ENCODE data around the gene ZNF804B.
A peak's percentile ranks its signal among the peaks of the same experiment; 100 is the strongest.

ZNF804B gene

DNA sequence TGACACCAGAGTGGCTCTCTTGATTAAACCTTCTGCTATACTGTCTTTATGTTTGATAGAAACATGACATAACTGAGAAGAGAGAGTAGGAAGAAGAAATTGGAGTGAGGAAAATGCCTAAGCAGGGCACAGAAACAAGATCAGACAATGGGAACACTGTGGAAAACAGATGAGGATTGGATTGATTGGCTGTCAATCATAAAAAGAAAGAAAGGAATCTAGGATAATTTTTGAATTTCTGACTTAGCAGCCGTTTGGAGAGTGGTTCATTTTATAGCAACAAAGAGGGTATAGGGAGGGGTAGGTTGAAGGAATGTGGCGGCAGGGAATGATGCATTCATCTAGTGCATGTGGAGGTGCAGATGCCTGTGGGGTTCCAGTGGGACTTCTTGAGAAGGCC is 28.3 kb downstream of the ZNF804B start:
- TF ChIP-seq, protein P1, sequence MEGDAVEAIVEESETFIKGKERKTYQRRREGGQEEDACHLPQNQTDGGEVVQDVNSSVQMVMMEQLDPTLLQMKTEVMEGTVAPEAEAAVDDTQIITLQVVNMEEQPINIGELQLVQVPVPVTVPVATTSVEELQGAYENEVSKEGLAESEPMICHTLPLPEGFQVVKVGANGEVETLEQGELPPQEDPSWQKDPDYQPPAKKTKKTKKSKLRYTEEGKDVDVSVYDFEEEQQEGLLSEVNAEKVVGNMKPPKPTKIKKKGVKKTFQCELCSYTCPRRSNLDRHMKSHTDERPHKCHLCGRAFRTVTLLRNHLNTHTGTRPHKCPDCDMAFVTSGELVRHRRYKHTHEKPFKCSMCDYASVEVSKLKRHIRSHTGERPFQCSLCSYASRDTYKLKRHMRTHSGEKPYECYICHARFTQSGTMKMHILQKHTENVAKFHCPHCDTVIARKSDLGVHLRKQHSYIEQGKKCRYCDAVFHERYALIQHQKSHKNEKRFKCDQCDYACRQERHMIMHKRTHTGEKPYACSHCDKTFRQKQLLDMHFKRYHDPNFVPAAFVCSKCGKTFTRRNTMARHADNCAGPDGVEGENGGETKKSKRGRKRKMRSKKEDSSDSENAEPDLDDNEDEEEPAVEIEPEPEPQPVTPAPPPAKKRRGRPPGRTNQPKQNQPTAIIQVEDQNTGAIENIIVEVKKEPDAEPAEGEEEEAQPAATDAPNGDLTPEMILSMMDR (IDR thresholded peaks at IDR 0.05; ENCODE audit: low read depth, low read length, missing control alignments) = no peak
- DNase-seq (ENCODE audit: low read depth) = no peak
- in situ Hi-C loops (cut with HindIII; ENCODE audit: low sequenced_read_pairs) = no loop called here
- no peak overlapping the region for H3K4me3 ChIP-seq (ENCODE audit: low read depth, low read length)

GRCh38 chr7:88789480-88790064 is 30.1 kb downstream of the ZNF804B start:
- no peak overlapping the region for H3K4me3 ChIP-seq (ENCODE audit: low read depth, low read length)
- DNase-seq (ENCODE audit: low read depth) = peak; percentile 13
- TF ChIP-seq, protein P1 (IDR thresholded peaks at IDR 0.05; ENCODE audit: low read depth, low read length, missing control alignments) = peak; percentile 35
- in situ Hi-C loops (cut with HindIII; ENCODE audit: low sequenced_read_pairs) = no loop called here

DNA sequence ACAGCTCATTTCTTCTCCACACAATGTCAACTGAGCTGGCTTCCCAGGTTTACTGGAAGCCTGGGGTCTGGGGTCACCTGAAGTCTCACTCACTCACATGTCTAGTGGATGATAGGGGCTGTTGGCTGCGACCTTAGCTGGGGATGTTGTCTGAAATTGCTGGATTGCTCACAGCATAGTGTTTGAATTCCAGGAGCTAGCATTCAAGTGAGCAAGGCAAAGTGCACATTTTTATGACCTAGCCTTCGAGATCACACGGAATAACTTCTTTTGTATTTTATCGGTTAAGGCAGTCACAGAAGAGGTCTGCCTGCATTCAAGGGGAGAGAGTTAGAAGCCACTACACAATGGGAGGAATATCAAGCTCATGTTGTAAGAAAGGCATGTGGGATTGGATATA is 32.4 kb downstream of the ZNF804B start:
- H3K4me3 ChIP-seq (ENCODE audit: low read depth, low read length) = no peak overlapping the region
- in situ Hi-C loops (cut with HindIII; ENCODE audit: low sequenced_read_pairs) = no loop called here
- TF ChIP-seq, protein P1 (IDR thresholded peaks at IDR 0.05; ENCODE audit: low read depth, low read length, missing control alignments) = no peak
- no peak for DNase-seq (ENCODE audit: low read depth)

DNA sequence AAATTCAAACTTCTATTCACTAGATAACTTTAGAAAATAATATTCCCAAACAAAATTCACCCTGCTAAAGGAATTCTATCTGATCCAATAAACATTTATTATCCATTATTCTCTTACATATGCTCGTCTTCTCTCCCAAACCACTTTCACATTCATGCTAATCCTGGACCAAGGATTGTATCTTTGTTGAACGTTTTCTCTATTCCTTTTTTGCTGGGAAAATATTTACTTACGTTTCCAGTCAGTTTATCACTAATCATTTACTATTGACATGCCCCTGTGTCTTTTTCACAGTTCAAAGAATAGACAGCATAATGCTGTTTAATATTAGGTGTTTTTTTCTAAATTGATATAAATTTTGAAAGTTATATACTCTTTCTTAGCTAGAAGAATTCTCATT is 32.9 kb downstream of the ZNF804B start:
- H3K4me3 ChIP-seq (ENCODE audit: low read depth, low read length) = no peak overlapping the region
- TF ChIP-seq, protein P1 (IDR thresholded peaks at IDR 0.05; ENCODE audit: low read depth, low read length, missing control alignments) = no peak
- in situ Hi-C loops (cut with HindIII; ENCODE audit: low sequenced_read_pairs) = no loop called here
- no peak for DNase-seq (ENCODE audit: low read depth)

DNA sequence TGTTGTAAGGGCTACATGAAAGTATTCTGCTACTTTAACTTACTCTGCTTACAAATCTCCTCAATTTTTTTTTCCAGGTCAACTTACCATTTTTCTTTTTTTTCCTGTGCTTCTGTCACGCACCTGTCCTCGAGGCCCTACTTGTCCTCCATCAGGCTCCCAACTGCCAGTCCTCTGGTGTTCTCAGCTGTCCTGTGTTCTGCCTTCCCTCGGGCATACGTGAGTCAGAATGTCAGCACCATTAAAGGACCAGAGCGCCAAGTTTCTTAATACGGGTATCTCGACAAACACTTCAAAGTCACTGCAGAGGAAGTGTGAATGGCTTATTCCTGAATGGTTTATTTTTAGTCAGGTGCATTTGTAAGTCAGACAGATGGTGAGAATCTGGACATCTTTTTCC is 36.1 kb downstream of the ZNF804B start, which contains the start of gene TEX47:
TSS of gene TEX47 (minus strand) at position 185 of the 400 bp plus-strand sequence. CDS start 795 bp downstream, outside the sequence.
- in situ Hi-C loops (cut with HindIII; ENCODE audit: low sequenced_read_pairs) = no loop called here
- no peak for DNase-seq (ENCODE audit: low read depth)
- TF ChIP-seq, protein P1 (IDR thresholded peaks at IDR 0.05; ENCODE audit: low read depth, low read length, missing control alignments) = no peak
- no peak within 1 kb of the TSS for H3K4me3 ChIP-seq (ENCODE audit: low read depth, low read length)

GRCh38 chr7:88801046-88801445 is 41.5 kb downstream of the ZNF804B start:
- DNase-seq (ENCODE audit: low read depth) = no peak
- H3K4me3 ChIP-seq (ENCODE audit: low read depth, low read length) = no peak overlapping the region
- in situ Hi-C loops (cut with HindIII; ENCODE audit: low sequenced_read_pairs) = no loop called here
- TF ChIP-seq, protein P1 (IDR thresholded peaks at IDR 0.05; ENCODE audit: low read depth, low read length, missing control alignments) = no peak

Measured in astrocyte of the cerebellum (primary cell).